ENCODE measurements around the gene ZNF12. TPM values are rescaled to one million over a fixed set of nuclear protein-coding genes. Genes with fewer than 3 reads are reported as not detected.
"Not testable (repeated sequence)": the region's sequence is repeated elsewhere in the genome, so short reads cannot be mapped to it uniquely, and the experiment has no call there.

Gene ZNF12
- total RNA-seq, 1 donor from 2014 or later, result 32.3 TPM

DNA sequence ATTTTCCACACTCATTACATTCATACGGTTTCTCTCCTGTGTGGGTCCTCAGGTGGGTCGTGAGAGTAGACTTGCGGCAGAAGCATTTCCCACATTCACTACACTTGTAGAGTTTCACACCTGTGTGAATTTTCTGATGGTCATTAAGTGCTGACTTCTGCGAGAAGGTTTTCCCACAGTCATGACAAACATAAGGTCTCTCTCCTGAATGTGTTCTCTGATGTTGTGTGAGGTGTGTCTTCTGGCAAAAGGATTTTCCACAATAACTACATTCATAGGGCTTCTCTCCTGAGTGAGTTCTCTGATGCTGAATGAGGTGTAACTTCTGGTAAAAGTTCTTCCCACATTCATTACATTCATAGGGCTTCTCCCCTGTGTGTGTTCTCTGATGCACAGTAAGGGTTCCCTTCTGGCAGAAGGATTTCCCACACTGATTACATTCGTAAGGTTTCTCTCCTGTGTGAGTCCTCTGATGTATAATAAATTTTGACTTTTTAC is 15.1 kb downstream of the ZNF12 start:
- DNase-seq (ENCODE audit: low read depth), result peak; percentile 38

DNA sequence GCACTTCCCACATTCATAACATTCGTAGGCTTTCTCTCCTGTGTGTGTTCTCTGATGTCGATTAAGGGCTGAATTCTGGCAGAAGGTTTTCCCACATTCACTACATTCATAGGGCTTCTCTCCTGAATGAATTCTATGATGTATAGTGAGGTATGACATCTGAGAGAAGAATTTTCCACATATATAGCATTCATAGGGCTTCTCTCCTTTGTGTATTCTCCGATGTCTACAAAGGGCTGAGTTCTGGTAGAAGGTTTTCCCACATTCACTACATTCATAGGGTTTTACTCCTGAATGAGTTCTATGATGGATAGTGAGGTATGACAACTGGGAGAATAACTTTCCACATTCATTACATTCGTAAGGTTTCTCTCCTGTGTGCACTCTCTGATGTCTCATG is 15.6 kb downstream of the ZNF12 start:
- no peak for DNase-seq (ENCODE audit: low read depth)

DNA sequence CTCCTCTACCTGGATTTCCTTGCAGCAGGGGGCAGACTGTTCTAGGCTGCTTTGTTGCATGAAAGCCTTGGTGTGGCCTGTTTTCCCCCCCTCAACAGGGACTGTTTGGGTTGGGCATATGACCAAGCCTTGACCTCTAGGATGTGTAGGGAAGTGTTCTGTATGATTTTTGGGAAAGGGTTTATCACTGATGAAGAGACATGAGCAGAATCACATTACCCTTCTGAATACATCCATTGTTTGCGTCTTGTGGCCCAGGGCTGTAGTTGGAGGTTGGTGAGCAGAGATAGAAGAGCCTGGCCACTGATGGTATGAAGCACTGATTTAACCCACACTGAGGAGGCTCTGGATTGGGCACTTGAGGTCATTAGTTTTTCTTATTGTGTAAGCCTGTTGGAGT is 26.6 kb downstream of the ZNF12 start:
- DNase-seq (ENCODE audit: low read depth), result no peak

DNA sequence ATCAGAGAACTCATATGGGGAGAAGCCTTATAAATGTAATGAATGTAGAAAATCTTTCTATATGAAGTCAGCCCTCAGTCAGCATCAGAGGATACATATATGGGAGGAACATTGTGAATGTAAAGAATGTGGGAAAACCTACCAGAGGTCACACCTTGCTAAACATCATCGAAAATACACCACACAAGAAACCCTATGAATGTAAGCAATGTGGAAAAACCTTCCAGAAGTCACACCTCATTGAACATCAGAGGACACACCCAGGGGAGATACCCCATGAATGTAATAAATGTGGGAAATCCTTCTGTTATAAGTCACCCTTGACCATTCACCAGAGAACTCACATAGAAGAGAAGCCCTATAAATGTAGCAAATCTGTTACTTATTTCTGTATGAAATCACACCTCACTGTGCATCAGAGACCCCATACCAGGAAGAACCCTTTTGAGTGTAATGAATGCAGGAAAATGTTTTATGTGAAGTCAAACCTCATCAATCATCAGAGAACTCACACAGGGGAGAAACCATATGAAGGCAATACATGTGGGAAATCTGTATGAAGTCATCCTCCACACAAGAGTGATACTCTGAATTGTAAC is 30.8 kb downstream of the ZNF12 start:
- DNase-seq (ENCODE audit: low read depth), result no peak

DNA sequence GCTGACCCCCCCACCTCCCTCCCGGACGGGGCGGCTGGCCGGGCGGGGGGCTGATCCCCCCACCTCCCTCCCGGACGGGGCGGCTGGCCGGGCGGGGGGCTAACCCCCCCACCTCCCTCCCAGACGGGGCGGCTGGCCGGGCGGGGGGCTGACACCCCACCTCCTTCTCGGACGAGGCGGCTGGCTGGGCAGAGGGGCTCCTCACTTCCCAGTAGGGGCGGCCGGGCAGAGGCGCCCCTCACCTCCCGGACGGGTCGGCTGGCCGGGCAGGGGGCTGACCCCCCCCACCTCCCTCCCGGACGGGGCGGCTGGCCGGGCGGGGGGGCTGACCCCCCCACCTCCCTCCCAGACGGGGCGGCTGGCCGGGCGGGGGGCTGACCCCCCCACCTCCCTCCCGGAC is 35.9 kb downstream of the ZNF12 start:
- DNase-seq (ENCODE audit: low read depth), result not testable (repeated sequence)

DNA sequence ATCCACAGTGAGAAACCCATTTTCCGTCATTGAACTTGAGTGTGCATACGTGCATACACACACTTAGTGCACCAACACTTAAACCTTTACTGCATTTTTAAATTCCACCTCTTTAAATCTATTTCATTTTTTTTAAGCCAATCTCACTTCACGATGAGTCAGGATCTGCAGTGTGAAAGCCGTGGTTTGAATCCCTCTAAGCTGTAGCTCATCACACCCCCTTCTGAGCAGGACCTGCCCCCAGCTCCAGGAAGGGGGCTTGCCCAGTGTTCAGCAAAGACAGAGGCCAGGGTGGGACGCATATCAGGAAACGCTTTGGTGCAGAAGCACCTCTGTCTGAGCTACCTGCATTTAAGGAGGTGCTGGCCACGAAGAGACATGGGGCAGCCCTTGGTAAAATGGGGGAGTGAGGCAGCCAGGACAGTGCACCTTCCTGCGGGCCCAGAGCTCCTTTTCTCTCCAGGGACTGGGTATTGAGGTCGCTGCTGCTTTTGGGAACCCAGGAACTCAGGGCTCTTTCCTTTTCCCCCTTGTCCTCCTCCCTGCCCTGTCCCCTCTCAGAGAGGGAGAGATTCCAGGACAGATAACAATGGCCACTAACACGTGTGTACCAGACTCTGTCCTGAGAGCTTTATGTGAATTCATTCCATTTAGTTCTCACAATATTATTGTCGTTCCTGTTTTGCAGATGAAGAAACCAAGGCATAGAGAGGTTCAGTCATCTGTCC is 48.0 kb downstream of the ZNF12 start:
- DNase-seq (ENCODE audit: low read depth), result no peak

DNA sequence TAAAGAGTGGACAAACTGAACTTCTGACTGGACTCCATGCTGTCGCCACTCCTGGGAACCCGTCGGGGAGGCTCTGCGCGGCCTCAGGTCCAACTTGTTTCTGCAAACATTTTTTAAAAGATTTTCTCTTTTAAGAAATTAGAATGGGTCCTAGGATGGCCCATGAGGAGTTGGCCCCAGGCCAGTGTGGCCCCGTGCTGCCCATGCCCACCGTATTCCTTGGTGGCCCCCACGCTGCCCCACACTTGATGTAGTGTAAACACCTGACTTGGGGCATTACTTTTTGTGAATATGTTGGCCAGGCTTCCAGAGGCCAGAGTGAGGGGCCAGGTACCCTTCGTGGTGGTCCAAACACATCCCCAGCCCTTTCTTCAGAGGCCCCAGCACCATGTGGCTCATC is 50.3 kb downstream of the ZNF12 start:
- no peak for DNase-seq (ENCODE audit: low read depth)

DNA sequence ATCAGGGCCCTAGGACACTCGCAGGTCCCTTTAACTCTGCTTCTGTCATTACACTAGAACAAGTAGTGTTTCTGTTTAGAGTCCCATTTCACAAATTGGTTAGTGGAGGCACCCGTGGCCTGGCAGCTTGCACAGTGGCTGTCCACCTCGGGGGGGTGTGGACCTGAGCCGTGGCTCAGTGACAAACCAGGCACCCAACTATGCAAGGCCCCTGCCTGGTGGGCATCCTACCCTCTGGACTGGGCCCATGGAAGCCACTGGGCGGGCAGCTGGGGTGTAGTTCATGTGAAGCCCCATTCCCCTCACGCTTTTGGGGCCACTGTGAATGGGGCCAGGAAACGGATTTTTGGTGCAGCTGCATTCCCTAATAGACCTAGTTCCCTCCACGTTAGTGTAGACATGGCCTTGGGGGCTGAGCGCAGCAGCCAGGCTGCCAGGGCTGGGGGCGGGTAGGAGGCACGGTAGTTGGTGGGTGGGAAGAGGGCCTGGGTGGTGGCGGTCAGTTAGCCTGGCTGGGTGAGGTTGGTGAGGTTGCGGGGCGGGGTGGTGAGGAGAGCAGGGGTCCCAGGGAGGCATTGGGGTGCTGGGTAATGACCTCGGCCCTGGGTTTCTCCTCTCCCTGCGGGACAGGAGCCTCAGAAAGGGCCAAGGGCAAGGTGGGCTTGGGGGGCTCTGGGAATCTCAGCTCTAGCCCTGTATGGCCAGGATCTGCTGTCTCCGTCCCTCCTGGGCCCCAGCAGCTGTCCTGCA is 50.9 kb downstream of the ZNF12 start:
- no peak for DNase-seq (ENCODE audit: low read depth)

DNA sequence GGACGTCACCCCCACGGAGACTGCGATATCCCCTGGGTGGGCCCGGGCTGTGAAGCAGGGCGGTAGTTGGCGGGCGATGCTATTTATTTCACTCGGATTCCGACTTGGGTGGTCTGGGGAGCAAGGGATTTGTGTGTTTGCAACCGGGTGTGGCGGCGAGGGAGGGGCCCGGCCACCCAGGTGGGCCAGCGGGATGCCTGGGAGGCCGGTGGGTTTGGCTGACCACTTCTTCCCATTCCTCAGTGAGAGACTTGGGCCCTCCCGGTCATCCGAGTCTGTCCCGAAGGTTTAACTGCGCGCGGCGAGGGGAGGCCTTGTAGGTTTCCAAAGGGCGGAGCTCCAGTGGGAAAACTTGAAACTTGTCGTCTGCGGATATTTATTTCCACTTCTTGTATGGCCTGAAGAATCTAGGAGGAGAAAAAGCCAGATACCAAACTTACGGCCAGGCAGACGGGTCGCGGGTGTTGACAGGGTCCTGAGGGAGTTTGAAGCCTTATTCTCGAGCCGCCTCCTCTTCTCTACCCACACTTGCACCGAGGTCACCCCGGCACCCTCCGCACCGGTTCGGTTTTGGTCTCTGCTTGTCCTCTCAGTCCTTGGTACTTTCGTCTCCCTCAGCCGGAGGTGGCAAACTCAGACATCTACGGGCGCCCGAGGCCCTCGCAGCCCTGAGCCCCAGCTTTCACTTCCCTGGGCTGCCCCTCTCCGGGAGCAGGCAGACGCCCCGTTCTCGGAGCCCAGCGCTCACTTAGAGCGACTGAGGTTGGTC is 51.7 kb downstream of the ZNF12 start:
- DNase-seq (ENCODE audit: low read depth), result no peak

DNA sequence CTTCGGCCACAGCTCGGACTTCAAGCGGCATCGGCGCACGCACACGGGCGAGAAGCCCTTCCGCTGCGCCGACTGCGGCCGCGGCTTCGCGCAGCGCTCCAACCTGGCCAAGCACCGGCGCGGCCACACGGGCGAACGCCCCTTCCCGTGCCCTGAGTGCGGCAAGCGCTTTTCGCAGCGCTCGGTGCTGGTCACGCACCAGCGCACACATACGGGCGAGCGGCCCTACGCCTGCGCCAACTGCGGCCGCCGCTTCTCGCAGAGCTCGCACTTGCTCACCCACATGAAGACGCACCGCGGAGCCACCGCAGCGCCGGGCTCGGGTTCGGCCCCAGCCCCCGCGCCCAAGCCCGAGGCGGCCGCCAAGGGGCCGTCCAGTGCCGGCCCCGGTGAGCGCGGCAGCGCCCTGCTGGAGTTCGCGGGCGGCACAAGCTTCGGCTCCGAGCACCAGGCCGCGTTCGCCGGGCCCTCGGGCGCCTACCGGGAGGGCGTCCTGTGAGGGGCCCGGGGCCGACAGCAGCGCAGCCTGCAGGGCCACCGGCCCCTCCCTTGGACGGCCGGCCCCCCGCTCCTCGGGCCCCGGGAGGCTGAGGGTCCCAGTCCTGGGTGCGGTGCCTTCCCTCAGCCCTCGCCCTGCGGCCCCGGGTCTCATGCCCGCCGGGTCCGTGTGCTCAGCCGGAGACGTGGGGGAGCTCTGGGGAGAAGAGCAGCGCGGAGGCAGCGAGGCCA is 52.5 kb downstream of the ZNF12 start:
- DNase-seq (ENCODE audit: low read depth), result no peak

DNA sequence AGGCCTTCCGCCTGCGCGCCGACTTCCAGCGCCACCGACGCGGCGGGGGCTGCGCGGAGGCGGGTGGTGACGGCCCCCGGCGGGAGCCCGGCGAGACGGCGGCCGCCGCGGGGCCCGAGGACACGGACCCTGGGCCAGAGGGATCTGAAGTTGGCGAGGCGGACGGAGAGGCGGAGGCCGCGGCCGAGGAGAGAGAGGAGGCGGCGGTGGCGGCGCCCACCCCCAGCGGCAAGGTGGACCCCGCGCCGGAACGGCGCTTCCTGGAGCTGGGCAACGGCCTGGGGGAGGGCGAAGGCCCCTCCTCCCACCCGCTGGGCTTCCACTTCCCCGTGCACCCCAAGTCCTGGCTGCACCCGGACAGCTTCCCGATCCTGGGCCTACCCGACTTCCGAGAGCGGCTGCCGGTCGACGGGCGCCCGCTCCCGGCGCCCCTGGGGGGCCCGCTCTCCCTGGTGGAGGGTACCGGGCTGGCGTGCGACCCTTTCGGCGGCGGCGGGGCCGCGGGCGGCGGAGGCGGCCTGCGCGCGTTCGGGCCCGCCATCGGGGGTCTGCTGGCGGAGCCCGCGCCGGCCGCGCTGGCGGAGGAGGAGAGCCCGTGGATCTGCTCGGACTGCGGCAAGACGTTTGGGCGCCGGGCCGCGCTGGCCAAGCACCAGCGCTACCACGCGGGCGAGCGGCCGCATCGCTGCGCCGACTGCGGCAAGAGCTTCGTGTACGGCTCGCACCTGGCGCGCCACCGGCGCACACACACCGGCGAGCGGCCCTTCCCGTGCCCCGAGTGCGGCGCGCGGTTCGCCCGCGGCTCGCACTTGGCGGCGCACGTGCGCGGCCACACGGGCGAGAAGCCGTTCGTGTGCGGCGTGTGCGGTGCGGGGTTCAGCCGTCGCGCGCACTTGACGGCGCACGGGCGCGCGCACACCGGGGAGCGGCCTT is 53.4 kb downstream of the ZNF12 start:
- no peak for DNase-seq (ENCODE audit: low read depth)

DNA sequence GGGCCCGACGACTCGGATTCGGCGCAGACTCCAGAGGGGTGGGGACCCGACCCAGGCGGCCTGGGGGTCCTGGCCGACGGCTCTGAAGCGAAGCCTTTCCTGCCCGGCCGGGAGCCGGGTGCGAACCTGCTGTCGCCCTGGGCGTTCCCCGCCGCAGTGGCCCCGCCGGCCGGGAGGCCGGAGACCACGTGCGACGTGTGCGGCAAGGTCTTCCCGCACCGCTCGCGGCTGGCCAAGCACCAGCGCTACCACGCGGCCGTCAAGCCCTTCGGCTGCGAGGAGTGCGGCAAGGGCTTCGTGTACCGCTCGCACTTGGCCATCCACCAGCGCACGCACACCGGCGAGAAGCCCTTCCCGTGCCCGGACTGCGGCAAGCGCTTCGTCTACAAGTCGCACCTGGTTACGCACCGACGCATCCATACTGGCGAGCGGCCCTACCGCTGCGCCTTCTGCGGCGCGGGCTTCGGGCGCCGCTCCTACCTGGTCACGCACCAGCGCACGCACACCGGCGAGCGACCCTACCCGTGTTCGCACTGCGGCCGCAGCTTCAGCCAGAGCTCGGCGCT is 54.2 kb downstream of the ZNF12 start:
- DNase-seq (ENCODE audit: low read depth), result no peak

DNA sequence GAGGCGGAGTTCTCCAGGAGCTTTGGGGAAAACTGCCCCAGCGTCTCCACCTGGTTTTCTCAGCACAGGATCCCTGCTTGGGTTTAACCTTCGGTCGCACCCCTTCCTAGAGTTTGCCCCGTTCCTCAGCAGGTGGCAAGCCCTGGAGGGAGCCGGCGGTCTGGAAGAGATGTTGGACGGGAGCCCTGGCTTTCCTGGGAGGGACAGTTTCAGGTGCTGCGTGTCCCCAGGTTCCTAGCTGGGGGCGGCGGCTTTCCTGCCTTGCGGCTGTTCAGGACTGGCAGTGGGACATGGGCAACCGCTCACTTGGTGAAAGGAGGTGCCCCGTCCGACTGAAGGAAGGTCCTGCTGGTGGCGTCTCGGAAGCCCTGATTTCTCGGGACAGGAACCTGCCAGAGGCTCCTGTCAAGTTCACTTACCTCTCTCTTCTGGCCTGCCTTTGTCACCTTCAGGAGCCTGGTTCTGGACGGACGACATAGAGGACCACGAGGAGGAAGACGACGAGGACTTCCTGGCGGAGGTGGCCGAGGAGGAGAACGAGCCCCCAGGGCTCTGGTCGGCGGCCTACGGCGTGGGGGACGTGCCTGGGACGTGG is 54.8 kb downstream of the ZNF12 start:
- DNase-seq (ENCODE audit: low read depth), result no peak

DNA sequence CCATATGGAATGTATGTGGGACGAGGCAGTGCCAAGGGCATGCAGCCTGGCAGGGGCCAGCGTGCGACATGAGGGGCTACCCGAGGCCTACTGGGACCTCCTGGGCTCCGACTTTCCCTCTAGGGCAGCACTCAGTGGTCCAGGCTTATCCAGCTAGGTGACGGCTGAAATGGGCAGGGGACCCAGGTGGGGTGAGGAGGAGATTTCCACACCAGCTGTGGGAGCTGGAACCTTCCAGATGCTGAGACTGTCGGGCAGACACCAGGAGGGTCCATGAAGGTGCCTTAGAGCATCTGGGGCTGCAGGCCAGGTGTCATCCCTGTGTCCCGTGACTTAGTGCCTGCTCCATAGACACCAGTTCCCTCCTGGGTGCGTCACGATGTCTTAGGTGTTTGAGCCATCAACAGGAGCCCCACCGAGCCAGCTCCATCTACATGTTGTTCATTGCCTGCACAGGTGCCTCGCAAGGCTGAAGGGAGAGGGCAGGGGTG is 56.2 kb downstream of the ZNF12 start:
- no peak for DNase-seq (ENCODE audit: low read depth)

DNA sequence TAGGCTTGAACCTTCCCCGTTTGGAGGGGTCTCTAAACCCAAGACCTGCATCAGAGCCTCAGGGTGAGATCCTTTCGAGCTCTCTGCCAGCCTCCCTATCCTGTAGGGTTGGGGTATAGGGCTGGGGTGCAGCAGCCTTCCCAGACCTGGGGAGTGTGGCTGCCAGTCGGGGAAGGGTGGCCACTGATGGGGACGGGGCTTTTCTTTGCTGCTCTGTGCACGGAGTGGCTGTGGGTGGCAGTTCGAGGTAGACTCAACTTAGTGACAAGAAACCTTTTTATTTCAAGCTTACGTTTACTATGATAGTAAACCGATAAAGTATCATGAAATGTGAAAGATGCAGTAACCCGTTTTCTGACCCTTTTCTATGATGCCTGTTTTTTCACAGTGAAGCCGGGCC is 56.7 kb downstream of the ZNF12 start:
- no peak for DNase-seq (ENCODE audit: low read depth)

DNA sequence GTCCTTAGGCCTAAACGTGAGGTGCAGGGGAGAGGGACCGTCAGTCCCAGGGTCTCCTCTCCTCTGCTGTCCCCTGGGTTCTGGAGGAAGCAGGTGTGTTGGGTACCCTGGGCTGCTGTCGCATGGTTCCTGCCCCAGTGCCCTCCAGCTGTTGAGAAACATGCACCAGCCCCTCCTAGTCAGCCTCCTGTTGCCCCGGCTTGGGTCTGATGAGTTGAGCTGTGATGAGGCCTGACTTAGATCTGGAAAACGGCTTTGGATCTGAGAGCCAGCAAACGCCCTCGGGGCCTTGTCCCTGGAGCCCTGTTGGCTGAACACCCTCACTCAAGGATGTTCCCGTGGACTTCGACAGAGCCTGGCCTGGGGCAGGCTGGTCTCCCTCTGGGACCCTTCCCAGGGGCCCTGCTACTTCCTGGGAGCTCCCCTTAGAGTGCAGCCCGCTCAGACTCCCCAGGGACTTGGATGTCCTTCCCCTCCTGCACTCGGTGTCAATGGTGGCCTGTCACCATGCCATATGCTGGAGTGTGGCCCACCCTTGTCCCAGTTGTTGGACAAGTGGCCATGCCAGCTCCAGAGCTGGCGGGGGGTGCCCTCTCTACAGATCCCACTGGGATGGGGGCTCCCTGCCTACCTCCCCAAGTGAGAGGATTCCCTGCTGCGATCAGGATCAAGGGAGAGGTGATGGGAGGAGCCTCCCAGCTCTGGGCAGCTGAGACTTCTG is 57.3 kb downstream of the ZNF12 start:
- no peak for DNase-seq (ENCODE audit: low read depth)

DNA sequence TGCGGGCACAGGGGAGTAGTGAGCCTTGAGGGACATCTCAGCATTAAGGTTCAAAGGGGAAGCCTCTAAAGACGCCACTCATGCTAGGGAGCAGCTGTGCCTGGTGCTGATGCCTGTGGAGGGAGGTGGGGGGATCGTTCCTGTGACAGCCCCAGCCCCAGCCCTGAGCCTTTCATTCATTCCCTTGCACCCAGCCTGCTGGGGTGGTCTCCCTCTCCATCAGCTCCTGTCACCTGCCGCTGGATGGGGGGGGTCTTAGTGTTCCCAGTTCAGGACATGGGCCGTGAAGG is 58.0 kb downstream of the ZNF12 start:
- no peak for DNase-seq (ENCODE audit: low read depth)

DNA sequence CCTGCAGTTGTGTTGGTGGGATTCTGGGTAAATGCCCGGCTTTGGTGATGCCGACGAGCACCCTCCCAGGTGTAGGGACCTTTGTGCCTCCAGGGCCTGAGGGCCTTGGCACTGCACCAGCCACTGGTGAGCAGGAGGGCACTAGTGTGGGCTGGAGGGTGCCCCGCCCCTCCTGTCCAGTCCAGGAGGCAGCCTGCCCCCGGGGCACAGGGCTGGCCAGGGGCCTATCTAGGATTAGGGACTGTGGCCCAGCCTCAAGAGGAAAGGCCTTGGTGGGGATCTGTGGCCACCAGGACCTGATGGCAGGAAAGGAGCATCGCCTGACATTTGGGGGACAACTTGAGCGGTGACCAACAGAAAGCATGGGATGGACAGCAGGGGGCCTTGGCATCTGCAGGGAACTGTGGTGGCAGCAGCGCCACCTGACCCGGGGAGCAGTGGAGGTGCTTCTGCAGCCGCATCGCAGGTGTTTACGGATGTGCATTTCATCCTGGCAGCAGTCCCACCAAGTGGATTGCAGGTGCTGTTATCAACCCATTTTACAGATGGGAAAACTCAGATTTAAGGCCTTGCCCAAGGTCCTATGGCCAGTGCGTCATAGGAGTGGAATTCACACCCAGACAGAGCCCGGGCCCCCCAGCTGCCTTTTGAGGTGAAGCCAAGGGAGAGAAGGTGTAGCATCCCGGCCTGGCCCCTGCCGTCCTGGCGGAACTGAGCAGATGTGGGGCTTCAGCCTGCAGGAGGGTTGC is 58.5 kb downstream of the ZNF12 start:
- DNase-seq (ENCODE audit: low read depth), result no peak

All from renal cortical epithelial cell (primary cell).